ENCODE data around the gene CLEC1B.
"Not testable (repeated sequence)": the region's sequence is repeated elsewhere in the genome, so short reads cannot be mapped to it uniquely, and the experiment has no call there.

CLEC1B gene

DNA sequence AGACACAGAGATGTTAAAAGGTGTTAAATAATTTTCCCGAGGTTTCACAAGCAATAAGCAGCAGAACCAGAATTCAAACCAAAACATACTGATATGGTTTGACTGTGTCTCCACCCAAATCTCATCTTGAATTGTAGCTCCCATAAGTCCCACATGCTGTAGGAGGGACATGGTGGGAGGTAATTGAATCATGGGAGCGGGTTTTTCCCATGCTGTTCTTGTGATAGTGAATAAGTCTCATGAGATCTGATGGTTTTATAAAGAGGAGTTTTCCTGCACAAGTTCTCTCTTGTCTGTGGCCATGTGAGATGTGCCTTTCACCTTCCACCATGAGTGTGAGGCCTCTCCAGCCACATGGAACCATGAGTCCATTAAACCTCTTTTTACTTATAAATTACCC is 24.2 kb downstream of the CLEC1B start:
- not testable (repeated sequence) for DNase-seq (ENCODE audit: low read depth)

- DNase-seq (ENCODE audit: low read depth) = no peak
These were observed 25.0 kb downstream of the CLEC1B start for GRCh38 chr12:9973949-9974348.

DNA sequence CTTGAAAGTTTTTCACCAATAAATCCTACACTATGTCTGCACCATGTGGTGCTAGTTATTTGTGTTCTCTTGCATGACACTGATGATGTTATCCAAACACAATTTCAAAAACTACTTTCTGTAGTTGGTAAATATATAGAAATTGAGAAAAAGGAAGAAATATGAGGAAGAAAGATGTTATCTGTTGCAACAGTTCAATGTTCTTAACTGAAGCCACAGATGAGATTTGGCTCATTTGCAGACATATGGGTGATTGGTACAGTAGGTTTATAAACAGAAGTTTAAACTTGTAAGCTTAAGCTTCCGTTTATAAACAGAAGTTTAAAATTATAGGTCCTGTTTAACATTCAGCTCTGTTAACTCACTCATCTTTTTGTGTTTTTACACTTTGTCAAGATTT is 27.7 kb downstream of the CLEC1B start, which contains the start of gene CLEC12A:
TSS of gene CLEC12A (plus strand) at position 229 of the 400 bp plus-strand sequence. CDS start 188 bp downstream, outside the sequence.
- DNase-seq (ENCODE audit: low read depth) = no peak

GRCh38 chr12:9969673-9970072 is 29.2 kb downstream of the CLEC1B start:
- no peak for DNase-seq (ENCODE audit: low read depth)

DNA sequence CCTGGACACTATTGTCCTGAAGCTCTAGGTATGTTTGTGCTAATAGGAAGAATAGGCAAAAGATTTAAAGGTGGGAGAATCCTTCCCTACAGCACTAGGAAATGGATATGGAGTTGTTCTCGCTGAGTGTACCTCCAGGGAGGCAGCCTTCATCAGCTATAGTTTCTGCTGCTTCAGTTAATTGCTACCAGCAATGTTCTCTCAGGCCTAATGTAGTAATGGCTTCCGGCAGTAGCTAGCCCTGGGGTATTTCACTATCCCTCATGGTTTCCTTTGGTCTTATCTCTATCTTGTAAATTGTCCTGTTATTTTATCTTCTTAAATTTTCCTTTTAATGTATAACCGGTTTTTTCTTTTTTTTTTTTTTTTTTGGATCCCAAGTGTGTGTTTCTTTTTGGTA is 37.0 kb downstream of the CLEC1B start:
- DNase-seq (ENCODE audit: low read depth) = no peak

DNA sequence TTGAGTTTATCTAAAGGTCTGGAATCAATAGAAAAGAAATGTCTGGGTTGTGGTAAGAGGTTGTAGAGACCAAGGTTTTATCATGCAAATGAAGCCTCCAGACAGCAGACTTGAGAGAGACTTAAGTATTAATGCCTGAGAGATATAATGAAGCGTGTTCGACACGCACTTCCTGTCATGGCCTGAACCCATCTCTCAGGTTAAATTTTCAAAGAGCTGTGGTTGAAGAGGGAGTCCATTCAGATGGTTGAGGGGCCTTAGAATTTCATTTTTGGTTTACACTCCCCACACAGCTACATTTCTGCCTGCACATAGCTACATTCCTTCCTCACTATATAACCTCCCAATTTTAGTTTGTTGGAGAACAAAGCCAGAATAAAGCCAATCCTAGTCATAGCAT is 37.8 kb downstream of the CLEC1B start:
- no peak for DNase-seq (ENCODE audit: low read depth)

DNA sequence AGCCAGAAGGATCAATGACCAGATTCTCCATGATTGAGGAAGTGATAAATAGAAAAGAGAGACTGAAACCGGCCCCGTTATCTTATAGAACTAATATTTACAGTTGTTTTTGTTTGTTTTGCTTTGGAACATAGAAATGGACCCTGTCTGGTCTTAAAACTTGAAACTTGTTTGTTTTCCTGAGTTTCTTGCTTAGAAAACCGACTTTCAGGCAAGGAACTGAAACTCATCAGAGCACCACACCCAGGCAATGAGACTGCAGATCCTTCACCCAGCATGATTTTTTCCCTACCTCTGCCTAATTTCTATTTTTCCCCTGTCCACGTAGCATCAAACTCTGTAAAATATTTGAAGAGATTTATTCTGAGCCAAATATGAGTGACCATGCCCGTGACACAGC is 38.3 kb downstream of the CLEC1B start:
- no peak for DNase-seq (ENCODE audit: low read depth)

- DNase-seq (ENCODE audit: low read depth) = no peak
These were observed 41.1 kb downstream of the CLEC1B start for GRCh38 chr12:9957834-9958233.

DNA sequence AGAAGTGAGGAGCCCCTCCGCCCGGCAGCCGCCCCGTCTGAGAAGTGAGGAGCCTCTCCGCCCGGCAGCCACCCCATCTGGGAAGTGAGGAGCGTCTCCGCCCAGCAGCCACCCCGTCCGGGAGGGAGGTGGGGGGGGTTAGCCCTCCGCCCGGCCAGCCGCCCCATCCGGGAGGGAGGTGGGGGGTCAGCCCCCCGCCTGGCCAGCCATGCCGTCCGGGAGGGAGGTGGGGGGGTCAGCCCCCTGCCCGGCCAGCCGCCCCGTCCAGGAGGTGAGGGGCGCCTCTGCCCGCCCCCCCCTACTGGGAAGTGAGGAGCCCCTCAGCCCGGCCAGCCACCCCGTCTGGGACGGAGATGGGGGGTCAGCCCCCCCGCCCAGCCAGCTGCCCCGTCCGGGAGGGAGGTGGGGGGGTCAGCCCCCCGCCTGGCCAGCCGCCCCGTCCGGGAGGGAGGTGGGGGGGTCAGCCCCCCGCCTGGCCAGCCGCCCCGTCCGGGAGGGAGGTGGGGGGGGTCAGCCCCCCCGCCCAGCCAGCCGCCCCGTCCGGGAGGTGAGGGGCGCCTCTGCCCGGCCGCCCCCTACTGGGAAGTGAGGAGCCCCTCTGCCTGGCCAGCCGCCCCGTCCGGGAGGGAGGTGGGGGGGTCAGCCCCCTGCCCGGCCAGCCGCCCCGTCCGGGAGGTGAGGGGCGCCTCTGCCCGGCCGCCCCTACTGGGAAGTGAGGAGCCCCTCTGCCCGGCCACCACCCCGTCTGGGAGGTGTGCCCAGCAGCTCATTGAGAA is 45.8 kb downstream of the CLEC1B start:
- DNase-seq (ENCODE audit: low read depth) = not testable (repeated sequence)

GRCh38 chr12:9951026-9951675 is 47.8 kb downstream of the CLEC1B start:
- DNase-seq (ENCODE audit: low read depth) = no peak

GRCh38 chr12:9948606-9949296 is 50.2 kb downstream of the CLEC1B start:
- no peak for DNase-seq (ENCODE audit: low read depth)

DNA sequence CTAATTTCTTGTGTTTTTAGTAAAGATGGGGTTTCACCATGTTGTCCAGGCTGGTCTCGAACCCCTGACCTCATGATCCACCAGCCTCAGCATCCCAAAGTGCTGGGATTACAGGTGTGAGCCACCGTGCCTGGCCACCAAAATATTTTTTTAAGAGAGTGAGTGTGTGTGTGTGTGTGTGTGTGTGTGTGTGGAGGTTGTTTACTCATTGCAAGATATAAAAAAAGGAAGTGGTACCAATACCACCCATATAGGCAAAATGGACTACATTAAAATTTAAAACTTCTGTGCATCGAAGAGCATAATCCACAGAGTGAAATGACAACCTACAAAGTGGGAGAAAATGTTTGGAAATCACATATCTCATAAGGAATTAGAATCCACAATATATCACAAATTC is 51.2 kb downstream of the CLEC1B start:
- DNase-seq (ENCODE audit: low read depth) = no peak

- DNase-seq (ENCODE audit: low read depth) = no peak
These were observed 54.5 kb downstream of the CLEC1B start for GRCh38 chr12:9944391-9944790.

DNA sequence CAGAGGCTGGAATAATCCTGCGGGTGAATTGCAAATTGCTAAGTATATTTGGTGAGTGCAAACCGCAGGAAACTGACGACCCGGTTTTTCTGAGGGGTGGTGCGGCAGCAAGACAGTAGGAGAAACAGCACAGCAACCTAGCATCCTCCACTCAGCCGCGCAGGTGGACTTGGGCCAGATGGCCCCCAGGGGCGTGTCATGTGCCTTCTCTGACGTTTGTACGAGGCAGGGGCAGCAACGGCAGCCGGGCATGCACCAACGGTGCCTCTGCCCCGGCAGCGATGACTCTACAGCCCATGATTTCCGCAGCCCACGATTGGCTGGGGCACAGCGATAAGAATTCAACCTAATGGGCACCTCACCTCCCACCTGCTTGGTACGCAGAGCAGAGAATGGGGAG is 55.7 kb downstream of the CLEC1B start:
- DNase-seq (ENCODE audit: low read depth) = no peak
